Caco-2 (cell line): ENCODE results near the gene KHNYN. TPM values are rescaled to one million over a fixed set of nuclear protein-coding genes. Genes with fewer than 3 reads are reported as not detected.
"Not testable (repeated sequence)": the region's sequence is repeated elsewhere in the genome, so short reads cannot be mapped to it uniquely, and the experiment has no call there.

Experiments
- BruUV-seq: library from RNA; stranded (reverse); fragments of 400-500 nt; replicated peaks from 2 replicates; lab custom pipeline; 2021; lab: Mats Ljungman, UMichigan
- CTCF ChIA-PET: fragments of 300-600 bp; sonication (Branson Sonifier 250); formaldehyde crosslinking; loops from one replicate; lab custom pipeline; 2022; ENCODE audit warnings: antibody characterized with exemption; lab: Charles Lee
- POLR2A ChIA-PET: fragments of 300-600 bp; sonication (Branson Sonifier 250); formaldehyde crosslinking; loops from one replicate; lab custom pipeline; 2022; ENCODE audit warnings: antibody characterized with exemption; lab: Charles Lee
- DNase-seq, 2 experiments: peaks; one replicate each; pipeline versions ENCODE4 v3.0.0 to v3.0.0-alpha.2; 2020 to 2022
- H3K27me3 ChIP-seq: replicated peaks from 2 replicates; pipeline ENCODE4 v1.6.0; 2011; ENCODE audit warnings: low read length; ENCODE audit not compliant: control insufficient read depth, insufficient read depth
- H3K36me3 ChIP-seq: 2 replicates; pipeline ENCODE4 v1.5.1; 2011; ENCODE audit warnings: low read length; ENCODE audit not compliant: control insufficient read depth, insufficient read depth
- H3K4me1 ChIP-seq: fragments of 250-450 bp; sonication (Bioruptor Pico); 2 replicates; pipeline ENCODE4 v1.5.1; 2020; ENCODE audit warnings: mild to moderate bottlenecking
- H3K4me3 ChIP-seq: 2 replicates; pipeline ENCODE4 v1.5.1; 2011; ENCODE audit warnings: low read depth, mild to moderate bottlenecking, control low read depth, low read length
- H3K9me3 ChIP-seq: fragments of 250-450 bp; sonication (Bioruptor Pico); 2 replicates; pipeline ENCODE4 v1.5.1; 2020; ENCODE audit warnings: mild to moderate bottlenecking, moderate library complexity
- H3K27ac Mint-ChIP-seq: one replicate; pipeline ENCODE4 v1.8.0; 2022; ENCODE audit warnings: mixed read lengths; ENCODE audit not compliant: unreplicated experiment
- H3K27me3 Mint-ChIP-seq: one replicate; pipeline ENCODE4 v1.8.0; 2022; ENCODE audit warnings: mixed read lengths; ENCODE audit not compliant: insufficient read depth, unreplicated experiment
- H3K36me3 Mint-ChIP-seq: one replicate; pipeline ENCODE4 v1.8.0; 2022; ENCODE audit warnings: mild to moderate bottlenecking, mixed read lengths; ENCODE audit not compliant: insufficient read depth, unreplicated experiment
- H3K4me1 Mint-ChIP-seq: one replicate; pipeline ENCODE4 v1.8.0; 2022; ENCODE audit warnings: low read depth, mixed read lengths; ENCODE audit not compliant: unreplicated experiment
- H3K4me3 Mint-ChIP-seq: one replicate; pipeline ENCODE4 v1.8.0; 2022; ENCODE audit warnings: mild to moderate bottlenecking, moderate library complexity, mixed read lengths; ENCODE audit not compliant: unreplicated experiment
- H3K9me3 Mint-ChIP-seq: one replicate; pipeline ENCODE4 v1.8.0; 2022; ENCODE audit warnings: mixed read lengths; ENCODE audit not compliant: unreplicated experiment
- CTCF ChIP-seq, 2 experiments: fragments of 200-600 bp in 1 of 2; IDR thresholded peaks; 1 replicate in 1 of 2; 2 replicates in 1 of 2; pipeline versions ENCODE4 v1.5.1 to v1.8.0; 2011 to 2022; ENCODE audit warnings: antibody characterized with exemption in 1 of 2, control low read depth in 1 of 2, inconsistent platforms in 1 of 2, low read depth in 1 of 2, low read length in 1 of 2, mild to moderate bottlenecking in 1 of 2, moderate library complexity in 1 of 2; ENCODE audit not compliant: insufficient read depth in 1 of 2, severe bottlenecking in 1 of 2, unreplicated experiment in 1 of 2
- intact Hi-C: fragments of 100-400 bp; cut with micrococcal nuclease; formaldehyde crosslinking; loops from one replicate; pipeline ENCODE4 v1.10.0; 2022; ENCODE audit not compliant: unreplicated experiment
- total RNA-seq: library from RNA; stranded (reverse); gene quantifications from 2 replicates; pipeline ENCODE4 v1.2.3, GENCODE V29; 2022

Gene KHNYN
- total RNA-seq, 1 experiment from 2014 or later = 50.5 TPM

GRCh38 chr14:24465805-24466204 lies 36.1 kb downstream of the KHNYN start:
- no peak overlapping the region for H3K27ac Mint-ChIP-seq
- POLR2A ChIA-PET = no interaction called here
- Histone ChIP-seq H3K9me3 (no peaks in the 10 kb centered on the region), H3K36me3 (no peaks in the 10 kb centered on the region), H3K4me3 (no peak overlapping the region), H3K4me1 (no peaks in the 10 kb centered on the region), H3K27me3 (no peaks in the 10 kb centered on the region)
- intact Hi-C loops = no loop called here
- no peaks in the 10 kb centered on the region for H3K9me3 Mint-ChIP-seq
- CTCF ChIA-PET = no interaction called here
- no TSS peak for BruUV-seq
- no peaks in the 10 kb centered on the region for H3K27me3 Mint-ChIP-seq
- H3K36me3 Mint-ChIP-seq = no peaks in the 10 kb centered on the region
- TF ChIP-seq CTCF (IDR thresholded peaks at IDR 0.05; ENCODE audit: insufficient read depth in 1 of 2, low read depth in 1 of 2, low read length in 1 of 2, severe bottlenecking in 1 of 2, unreplicated experiment in 1 of 2) = no peak
- H3K4me3 Mint-ChIP-seq = no peak overlapping the region
- H3K4me1 Mint-ChIP-seq = no peaks in the 10 kb centered on the region
- no peak for DNase-seq

- intact Hi-C loops, H3K9me3 Mint-ChIP-seq: not testable (repeated sequence)
Measured at GRCh38 chr14:24470450-24470849, 40.7 kb downstream of the KHNYN start.

GRCh38 chr14:24473211-24473610 lies 43.5 kb downstream of the KHNYN start:
- no peaks in the 10 kb centered on the region for H3K4me1 ChIP-seq
- intact Hi-C loops = no loop called here
- H3K4me1 Mint-ChIP-seq = no peaks in the 10 kb centered on the region
- H3K9me3 Mint-ChIP-seq = no peaks in the 10 kb centered on the region
- no peak overlapping the region for H3K4me3 ChIP-seq
- no peak for DNase-seq
- H3K27ac Mint-ChIP-seq = no peak overlapping the region
- no peak overlapping the region for H3K4me3 Mint-ChIP-seq
- H3K27me3 Mint-ChIP-seq = no peaks in the 10 kb centered on the region
- no TSS peak for BruUV-seq
- ChIA-PET POLR2A (no interaction called here), CTCF (no interaction called here)
- no peaks in the 10 kb centered on the region for H3K9me3 ChIP-seq
- no peak for TF ChIP-seq CTCF (IDR thresholded peaks at IDR 0.05; ENCODE audit: insufficient read depth in 1 of 2, low read depth in 1 of 2, low read length in 1 of 2, severe bottlenecking in 1 of 2, unreplicated experiment in 1 of 2)
- no peaks in the 10 kb centered on the region for H3K27me3 ChIP-seq
- H3K36me3 Mint-ChIP-seq = no peaks in the 10 kb centered on the region
- H3K36me3 ChIP-seq = no peaks in the 10 kb centered on the region

More at GRCh38 chr14:24470450-24470849, 40.7 kb downstream of the KHNYN start:
- H3K4me1 ChIP-seq, BruUV-seq, H3K9me3 ChIP-seq, H3K36me3 ChIP-seq, H3K4me3 ChIP-seq, H3K27me3 Mint-ChIP-seq, H3K27me3 ChIP-seq, H3K4me1 Mint-ChIP-seq, CTCF ChIA-PET, H3K36me3 Mint-ChIP-seq, H3K4me3 Mint-ChIP-seq, POLR2A ChIA-PET, H3K27ac Mint-ChIP-seq, DNase-seq: not testable (repeated sequence)

GRCh38 chr14:24475261-24475660 lies 45.5 kb downstream of the KHNYN start:
- no peak overlapping the region for H3K4me3 Mint-ChIP-seq
- Histone ChIP-seq H3K27me3 (no peaks in the 10 kb centered on the region), H3K4me3 (no peak overlapping the region), H3K9me3 (no peaks in the 10 kb centered on the region), H3K4me1 (no peaks in the 10 kb centered on the region), H3K36me3 (no peaks in the 10 kb centered on the region)
- intact Hi-C loops = no loop called here
- no peak for DNase-seq
- ChIA-PET POLR2A (no interaction called here), CTCF (no interaction called here)
- no peaks in the 10 kb centered on the region for H3K9me3 Mint-ChIP-seq
- H3K27me3 Mint-ChIP-seq = no peaks in the 10 kb centered on the region
- no peak overlapping the region for H3K27ac Mint-ChIP-seq
- TF ChIP-seq CTCF (IDR thresholded peaks at IDR 0.05; ENCODE audit: insufficient read depth in 1 of 2, low read depth in 1 of 2, low read length in 1 of 2, severe bottlenecking in 1 of 2, unreplicated experiment in 1 of 2) = no peak
- H3K36me3 Mint-ChIP-seq = no peaks in the 10 kb centered on the region
- H3K4me1 Mint-ChIP-seq = no peaks in the 10 kb centered on the region
- no TSS peak for BruUV-seq

- not testable (repeated sequence) for H3K4me3 Mint-ChIP-seq
Measured at GRCh38 chr14:24479999-24480398, 50.2 kb downstream of the KHNYN start.

More at GRCh38 chr14:24479999-24480398, 50.2 kb downstream of the KHNYN start:
- POLR2A ChIA-PET, H3K27ac Mint-ChIP-seq, H3K36me3 Mint-ChIP-seq, H3K4me3 ChIP-seq, H3K27me3 ChIP-seq, DNase-seq, BruUV-seq, H3K27me3 Mint-ChIP-seq, H3K9me3 Mint-ChIP-seq, H3K9me3 ChIP-seq, H3K4me1 Mint-ChIP-seq, H3K36me3 ChIP-seq, CTCF ChIA-PET, H3K4me1 ChIP-seq: not testable (repeated sequence)
- intact Hi-C loops = loop anchor here (10.0 kb wide), 1 partner anchor 125 kb away; the partner anchor contains the start of gene GZMH
